ENCODE results near the gene TNS1. TPM values are rescaled to one million over a fixed set of nuclear protein-coding genes. Genes with fewer than 3 reads are reported as not detected.

The TNS1 gene
- total and polyA plus RNA-seq, 7 donors, result 73.4 to 742 (median 276) TPM

DNA sequence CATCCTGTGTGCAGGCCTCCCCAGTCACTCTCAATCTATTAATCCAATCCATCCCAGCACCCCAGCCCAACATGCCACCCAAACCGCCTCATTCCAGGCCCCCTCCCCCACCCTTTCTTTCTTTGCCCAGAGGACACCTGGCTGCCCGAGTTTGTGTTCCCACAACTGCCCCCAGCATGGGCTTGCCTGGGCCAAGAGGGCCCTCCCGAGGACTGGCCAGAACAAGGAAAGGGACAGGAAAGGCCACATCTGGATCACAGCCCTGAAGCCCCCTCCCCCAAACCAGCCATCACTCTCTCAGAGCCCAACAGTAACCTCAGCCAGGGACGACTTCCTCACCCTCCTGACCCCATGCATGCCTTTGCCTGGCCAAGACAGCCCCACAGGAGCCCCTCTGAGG, 1.2 kb downstream of the TNS1 start:
- Histone ChIP-seq H3K36me3 (ENCODE audit: insufficient read depth in 1 of 2, low read depth in 1 of 2) (no peaks in the 10 kb centered on the region), H3K4me1 (peaks cover 23% of the 10 kb centered on the region), H3K9me3 (no peaks in the 10 kb centered on the region), H3K27me3 (ENCODE audit: insufficient read depth in 3 of 3, low read length in 2 of 3) (no peaks in the 10 kb centered on the region), H3K27ac (no peak overlapping the region), H3K4me3 (peak overlapping the region; percentile 43)
- ATAC-seq (no peak), DNase-seq (no peak)
- intact Hi-C loops (cut with DNase I), result no loop called here
- 54 to 65% (median 64%) methylated on average over 4 of the region's 4 CpGs for WGBS, 3 donors
- TF ChIP-seq, protein P1, sequence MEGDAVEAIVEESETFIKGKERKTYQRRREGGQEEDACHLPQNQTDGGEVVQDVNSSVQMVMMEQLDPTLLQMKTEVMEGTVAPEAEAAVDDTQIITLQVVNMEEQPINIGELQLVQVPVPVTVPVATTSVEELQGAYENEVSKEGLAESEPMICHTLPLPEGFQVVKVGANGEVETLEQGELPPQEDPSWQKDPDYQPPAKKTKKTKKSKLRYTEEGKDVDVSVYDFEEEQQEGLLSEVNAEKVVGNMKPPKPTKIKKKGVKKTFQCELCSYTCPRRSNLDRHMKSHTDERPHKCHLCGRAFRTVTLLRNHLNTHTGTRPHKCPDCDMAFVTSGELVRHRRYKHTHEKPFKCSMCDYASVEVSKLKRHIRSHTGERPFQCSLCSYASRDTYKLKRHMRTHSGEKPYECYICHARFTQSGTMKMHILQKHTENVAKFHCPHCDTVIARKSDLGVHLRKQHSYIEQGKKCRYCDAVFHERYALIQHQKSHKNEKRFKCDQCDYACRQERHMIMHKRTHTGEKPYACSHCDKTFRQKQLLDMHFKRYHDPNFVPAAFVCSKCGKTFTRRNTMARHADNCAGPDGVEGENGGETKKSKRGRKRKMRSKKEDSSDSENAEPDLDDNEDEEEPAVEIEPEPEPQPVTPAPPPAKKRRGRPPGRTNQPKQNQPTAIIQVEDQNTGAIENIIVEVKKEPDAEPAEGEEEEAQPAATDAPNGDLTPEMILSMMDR (IDR thresholded peaks at IDR 0.05), result no peak

DNA sequence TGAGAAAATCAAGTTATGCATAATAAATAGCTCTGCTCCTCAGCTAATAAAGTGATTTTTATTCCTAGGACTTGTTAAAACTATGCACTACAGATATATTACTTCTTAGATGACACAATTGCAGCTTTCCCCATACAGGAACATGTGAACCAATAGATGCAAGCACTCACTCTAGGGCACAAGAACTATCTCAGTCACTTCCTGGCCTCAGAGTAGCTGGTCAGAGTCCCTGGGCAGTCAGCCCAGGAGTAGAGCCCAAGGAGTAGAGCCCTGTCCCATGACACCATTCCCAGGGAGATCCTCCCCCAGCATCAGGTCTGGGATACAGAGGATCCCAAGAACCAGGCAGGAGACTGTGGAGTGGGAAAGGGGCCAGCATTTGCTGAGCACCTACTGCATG, 2.7 kb downstream of the TNS1 start:
- intact Hi-C loops (cut with DNase I), result no loop called here
- no peaks in the 10 kb centered on the region for H3K27me3 ChIP-seq (ENCODE audit: insufficient read depth in 3 of 3, low read length in 2 of 3)
- H3K9me3 ChIP-seq, result no peaks in the 10 kb centered on the region
- DNase-seq (peak; percentile 67 to 76), ATAC-seq (peak in 3 of 4 donors; percentile 22 to 53 (median 32))
- peaks cover 35% of the 10 kb centered on the region for H3K4me1 ChIP-seq
- TF ChIP-seq, protein P1 (IDR thresholded peaks at IDR 0.05), result no peak
- no peak overlapping the region for H3K4me3 ChIP-seq
- H3K27ac ChIP-seq, result no peak overlapping the region
- H3K36me3 ChIP-seq (ENCODE audit: insufficient read depth in 1 of 2, low read depth in 1 of 2), result no peaks in the 10 kb centered on the region

DNA sequence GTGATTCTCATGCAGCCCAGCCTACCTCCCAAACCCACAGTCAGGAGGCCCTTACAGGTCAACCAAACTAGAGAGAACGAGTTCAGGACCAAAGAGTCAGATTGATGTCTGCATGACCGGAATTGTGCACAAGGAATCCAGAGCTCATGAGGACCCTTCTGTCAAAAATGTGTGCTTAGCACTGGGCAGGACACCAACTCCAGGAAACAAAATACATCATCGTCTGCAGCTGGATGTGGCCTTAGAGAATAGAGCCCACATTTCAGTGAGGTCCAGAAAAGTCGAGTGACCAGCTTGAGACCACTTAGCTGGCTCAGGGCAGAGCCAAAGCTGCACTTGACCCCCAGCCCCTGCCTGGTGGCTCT, 3.2 kb downstream of the TNS1 start:
- DNase-seq (no peak), ATAC-seq (no peak)
- Histone ChIP-seq H3K36me3 (ENCODE audit: insufficient read depth in 1 of 2, low read depth in 1 of 2) (no peaks in the 10 kb centered on the region), H3K27me3 (ENCODE audit: insufficient read depth in 3 of 3, low read length in 2 of 3) (no peaks in the 10 kb centered on the region), H3K9me3 (no peaks in the 10 kb centered on the region), H3K4me3 (no peak overlapping the region), H3K27ac (no peak overlapping the region), H3K4me1 (peaks cover 32% of the 10 kb centered on the region)
- intact Hi-C loops (cut with DNase I), result loop anchor here (5.0 kb wide), 2 partner anchors 33 to 68 kb away; partner anchors contain the start of gene RUFY4 (in 1 of the 2)
- 55 to 65% (median 59%) methylated on average over 4 of the region's 4 CpGs for WGBS, 3 donors
- TF ChIP-seq, protein P1 (IDR thresholded peaks at IDR 0.05), result no peak

DNA sequence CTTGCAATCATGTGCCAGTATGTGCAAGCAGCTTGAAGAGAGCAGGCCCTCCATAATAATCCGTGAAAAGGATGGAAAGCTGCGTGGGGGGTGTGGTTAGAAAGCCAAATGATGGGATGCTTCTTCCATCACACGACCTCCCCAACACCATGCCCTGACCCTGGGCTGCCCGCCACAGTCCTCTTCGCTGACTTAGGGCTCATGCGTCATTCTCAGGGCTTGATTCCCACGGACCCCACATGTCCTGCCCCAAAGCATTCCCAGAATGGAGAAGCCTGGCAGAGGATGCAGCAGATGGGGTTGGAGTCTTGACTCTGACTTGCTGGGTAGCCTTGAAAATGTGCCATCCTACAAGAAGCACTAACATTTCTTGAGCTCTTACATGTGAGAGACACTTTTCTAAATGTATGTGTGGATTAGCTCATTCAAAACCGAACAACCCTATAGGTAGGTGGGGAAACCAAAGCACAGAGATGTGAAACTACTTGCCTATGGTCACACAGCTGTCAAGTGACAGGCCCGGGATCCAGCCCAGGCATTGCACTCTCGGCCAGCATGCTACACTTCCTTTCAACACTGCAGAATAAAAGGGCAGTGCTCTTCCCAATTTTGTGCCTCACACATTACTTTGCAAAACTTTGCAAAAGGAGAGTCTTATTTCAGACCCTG, 3.7 kb downstream of the TNS1 start:
- Histone ChIP-seq H3K27ac (no peak overlapping the region), H3K4me1 (peaks cover 29% of the 10 kb centered on the region), H3K9me3 (no peaks in the 10 kb centered on the region), H3K27me3 (ENCODE audit: insufficient read depth in 3 of 3, low read length in 2 of 3) (no peaks in the 10 kb centered on the region), H3K36me3 (ENCODE audit: insufficient read depth in 1 of 2, low read depth in 1 of 2) (no peaks in the 10 kb centered on the region), H3K4me3 (no peak overlapping the region)
- ATAC-seq (no peak), DNase-seq (no peak)
- WGBS, 3 donors, result 70 to 80% (median 80%) methylated on average over 10 of the region's 10 CpGs
- TF ChIP-seq, protein P1 (IDR thresholded peaks at IDR 0.05), result no peak
- intact Hi-C loops (cut with DNase I), result loop anchor here (5.0 kb wide), 2 partner anchors 33 to 68 kb away; partner anchors contain the start of gene RUFY4 (in 1 of the 2)

DNA sequence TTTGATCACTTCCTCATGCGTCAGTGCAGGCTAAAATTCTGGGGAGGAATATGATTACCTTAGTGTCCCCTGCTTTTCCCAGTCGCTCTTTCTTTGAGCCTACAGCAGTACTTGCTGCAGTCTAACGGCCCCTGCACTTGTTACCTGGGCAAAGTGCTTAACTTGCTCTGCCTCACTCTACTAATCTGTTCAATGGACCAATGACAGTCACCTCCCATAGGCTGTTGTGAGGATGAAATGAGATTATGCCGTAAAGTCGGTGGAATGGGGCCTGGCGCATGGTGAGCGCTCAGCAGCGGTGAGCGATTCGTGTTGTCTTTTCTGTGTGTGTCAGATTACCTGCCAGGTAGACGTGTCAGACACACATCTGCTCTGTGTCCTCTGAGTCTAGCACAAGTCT, 5.3 kb downstream of the TNS1 start:
- Histone ChIP-seq H3K27ac (no peak overlapping the region), H3K9me3 (no peaks in the 10 kb centered on the region)
- no peak for DNase-seq

More for the DNA sequence above, 5.3 kb downstream of the TNS1 start:
- Histone ChIP-seq H3K27me3 (ENCODE audit: insufficient read depth in 3 of 3, low read length in 2 of 3) (no peaks in the 10 kb centered on the region), H3K4me1 (peaks cover 27% of the 10 kb centered on the region), H3K4me3 (no peak overlapping the region), H3K36me3 (ENCODE audit: insufficient read depth in 1 of 2, low read depth in 1 of 2) (no peaks in the 10 kb centered on the region)
- intact Hi-C loops (cut with DNase I), result loop anchor here (5.0 kb wide), 2 partner anchors 35 to 70 kb away; partner anchors contain the start of gene RUFY4 (in 1 of the 2)
- TF ChIP-seq, protein P1 (IDR thresholded peaks at IDR 0.05), result no peak
- ATAC-seq, result no peak
- 84 to 98% (median 86%) methylated on average over 11 of the region's 11 CpGs for WGBS, 3 donors
